DND-41 (cell line): ENCODE data around the gene CCNI2.

ENCODE experiments used
- ATAC-seq: fragments of 200-7000 bp; cut with Tn5 transposase; 3 replicates; pipeline ENCODE4 v1.9.1; 2021; ENCODE audit warnings: low read depth; ENCODE audit not compliant: insufficient read depth
- DNase-seq: peaks from one replicate; pipeline ENCODE4 v3.0.0-alpha.2; 2020
- H2AFZ ChIP-seq: 2 replicates; pipeline ENCODE4 v1.6.0; 2012; ENCODE audit warnings: low read depth, low read length
- H3K27ac ChIP-seq: 2 replicates; pipeline ENCODE4 v1.5.1; 2012; ENCODE audit warnings: low read length, inconsistent platforms
- H3K27me3 ChIP-seq: fragments of 200-600 bp; sonication (generic); 2 replicates; pipeline ENCODE4 v1.6.0; 2012; ENCODE audit warnings: low read length, mild to moderate bottlenecking, inconsistent platforms; ENCODE audit not compliant: insufficient read depth, poor library complexity
- H3K36me3 ChIP-seq: 2 replicates; pipeline ENCODE4 v1.5.1; 2012; ENCODE audit warnings: low read length, inconsistent platforms; ENCODE audit not compliant: insufficient read depth
- H3K4me1 ChIP-seq: 2 replicates; pipeline ENCODE4 v1.5.1; 2012; ENCODE audit warnings: mild to moderate bottlenecking, low read length; ENCODE audit not compliant: insufficient read depth
- H3K4me2 ChIP-seq: 2 replicates; pipeline ENCODE4 v1.6.0; 2012; ENCODE audit warnings: mild to moderate bottlenecking, moderate library complexity, low read length, inconsistent platforms; ENCODE audit not compliant: insufficient read depth
- H3K4me3 ChIP-seq, 2 experiments: fragments of 200-600 bp in 1 of 2; shearing (Covaris generic) in 1 of 2; 2 replicates each; pipeline ENCODE4 v1.5.1; 2012 to 2016; ENCODE audit warnings: inconsistent platforms in 2 of 2, low read length in 2 of 2, mild to moderate bottlenecking in 2 of 2, low read depth in 1 of 2, moderate library complexity in 1 of 2
- H3K79me2 ChIP-seq: 2 replicates; pipeline ENCODE4 v1.6.0; 2012; ENCODE audit warnings: low read length, inconsistent platforms; ENCODE audit not compliant: insufficient read depth
- H3K9ac ChIP-seq: 2 replicates; pipeline ENCODE4 v1.6.0; 2012; ENCODE audit warnings: low read depth, mild to moderate bottlenecking, inconsistent platforms, low read length, moderate library complexity
- H3K9me3 ChIP-seq: 2 replicates; pipeline ENCODE4 v1.5.1; 2012; ENCODE audit warnings: low read length, moderate library complexity, mild to moderate bottlenecking, inconsistent platforms; ENCODE audit not compliant: insufficient read depth, severe bottlenecking
- H4K20me1 ChIP-seq: 2 replicates; pipeline ENCODE4 v1.6.0; 2012; ENCODE audit warnings: low read length; ENCODE audit not compliant: insufficient read depth
- EZH2 ChIP-seq: IDR thresholded peaks from 3 replicates; pipeline ENCODE4 v1.6.1; 2012; ENCODE audit warnings: borderline replicate concordance, low read depth, mild to moderate bottlenecking, moderate library complexity, low read length, inconsistent platforms; ENCODE audit not compliant: severe bottlenecking
- TF ChIP-seq, protein P1 (sequence below): IDR thresholded peaks from 2 replicates; pipeline ENCODE4 v1.5.1; 2012; ENCODE audit warnings: borderline replicate concordance, low read length, moderate library complexity, mild to moderate bottlenecking; ENCODE audit not compliant: poor library complexity, severe bottlenecking; ENCODE audit errors: extremely low read depth

CCNI2 gene

DNA sequence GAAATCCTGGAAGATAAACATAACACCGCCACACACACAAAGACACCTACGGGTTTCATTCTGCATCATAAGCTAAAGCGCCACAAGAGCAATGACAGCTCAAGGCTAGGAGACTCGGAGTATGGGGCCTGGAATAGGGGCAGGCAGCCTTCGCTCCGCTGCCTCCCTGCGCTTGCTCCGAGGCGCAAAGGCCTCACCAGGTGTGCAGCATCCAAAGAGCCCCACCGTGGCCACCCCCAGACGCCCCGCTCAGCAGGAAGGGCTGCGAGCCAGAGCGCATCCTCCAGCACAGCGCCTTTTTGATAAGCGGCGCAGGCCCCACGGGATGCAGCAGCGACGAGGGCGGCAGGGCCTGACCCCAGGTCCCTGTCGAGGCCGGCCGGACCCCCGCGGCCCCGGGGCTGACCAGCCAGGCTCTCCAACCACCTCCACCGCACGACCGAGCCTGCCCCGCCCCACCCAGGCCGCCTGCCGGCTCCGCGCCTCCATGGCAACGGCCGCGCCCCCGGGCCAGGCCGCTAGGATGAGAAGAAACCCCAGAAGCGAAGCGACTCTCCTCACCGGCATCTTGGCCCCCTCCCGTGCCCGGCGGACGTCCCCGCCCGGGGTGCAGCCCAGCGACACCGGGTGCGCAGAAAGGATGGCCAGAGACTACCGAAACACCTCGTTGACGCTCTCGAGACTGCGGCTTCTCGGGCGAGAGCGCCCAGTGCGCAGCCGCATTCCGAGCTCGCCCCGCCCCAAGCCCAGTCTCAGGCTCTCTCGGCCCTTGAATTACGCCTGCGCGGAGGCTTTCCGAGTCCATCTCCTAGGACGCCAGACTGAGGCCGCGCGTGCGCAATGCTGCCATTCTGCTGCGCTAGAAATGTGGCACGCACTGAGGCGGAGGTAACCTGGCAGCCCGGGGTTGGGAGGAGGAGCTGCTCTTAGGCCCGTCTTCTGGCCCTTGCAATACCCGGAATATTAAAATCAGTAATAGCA lies 10.1 kb upstream of the CCNI2 start, which contains the start of gene KIF3A:
Gene KIF3A, minus strand, starts transcription at position 694 of the 981 bp plus-strand sequence. Its CDS starts 127 bp downstream, at position 567.
- peak within 1 kb of the TSS; percentile 53 for H3K27ac ChIP-seq

GRCh38 chr5:132737982-132738681 lies 9.1 kb upstream of the CCNI2 start:
- peaks cover 4% of the 10 kb centered on the region; the same call in 1 of the 2 replicates for H4K20me1 ChIP-seq
- no peak for ATAC-seq
- peak overlapping the region in 1 of 2 experiments; percentile 84; a peak in 2 of 4 replicates for H3K4me3 ChIP-seq

More for the DNA sequence above, 10.1 kb upstream of the CCNI2 start, which contains the start of gene KIF3A:
- Histone ChIP-seq H3K79me2 (peaks cover 24% of the 10 kb centered on the region), H3K9ac (peak within 1 kb of the TSS; percentile 62), H3K9me3 (no peaks in the 10 kb centered on the region), H3K4me1 (peaks cover 33% of the 10 kb centered on the region), H3K4me2 (peak within 1 kb of the TSS; percentile 96), H4K20me1 (peaks cover 4% of the 10 kb centered on the region; the same call in 1 of the 2 replicates), H2AFZ (peak within 1 kb of the TSS; percentile 92), H3K4me3 (peak within 1 kb of the TSS; percentile 67 to 84), H3K36me3 (peaks cover 13% of the 10 kb centered on the region), H3K27me3 (no peaks in the 10 kb centered on the region)
- DNase-seq (peak; percentile 98), ATAC-seq (peak; percentile 92)
- TF ChIP-seq, protein P1, sequence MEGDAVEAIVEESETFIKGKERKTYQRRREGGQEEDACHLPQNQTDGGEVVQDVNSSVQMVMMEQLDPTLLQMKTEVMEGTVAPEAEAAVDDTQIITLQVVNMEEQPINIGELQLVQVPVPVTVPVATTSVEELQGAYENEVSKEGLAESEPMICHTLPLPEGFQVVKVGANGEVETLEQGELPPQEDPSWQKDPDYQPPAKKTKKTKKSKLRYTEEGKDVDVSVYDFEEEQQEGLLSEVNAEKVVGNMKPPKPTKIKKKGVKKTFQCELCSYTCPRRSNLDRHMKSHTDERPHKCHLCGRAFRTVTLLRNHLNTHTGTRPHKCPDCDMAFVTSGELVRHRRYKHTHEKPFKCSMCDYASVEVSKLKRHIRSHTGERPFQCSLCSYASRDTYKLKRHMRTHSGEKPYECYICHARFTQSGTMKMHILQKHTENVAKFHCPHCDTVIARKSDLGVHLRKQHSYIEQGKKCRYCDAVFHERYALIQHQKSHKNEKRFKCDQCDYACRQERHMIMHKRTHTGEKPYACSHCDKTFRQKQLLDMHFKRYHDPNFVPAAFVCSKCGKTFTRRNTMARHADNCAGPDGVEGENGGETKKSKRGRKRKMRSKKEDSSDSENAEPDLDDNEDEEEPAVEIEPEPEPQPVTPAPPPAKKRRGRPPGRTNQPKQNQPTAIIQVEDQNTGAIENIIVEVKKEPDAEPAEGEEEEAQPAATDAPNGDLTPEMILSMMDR, result peak; percentile 7
- no peak for TF ChIP-seq EZH2

GRCh38 chr5:132739232-132739631 lies 8.0 kb upstream of the CCNI2 start:
- no peak for TF ChIP-seq EZH2
- TF ChIP-seq, protein P1, result no peak
- Histone ChIP-seq H2AFZ (no peak overlapping the region), H3K4me3 (no peak overlapping the region), H3K9me3 (no peaks in the 10 kb centered on the region), H3K27me3 (no peaks in the 10 kb centered on the region), H3K9ac (no peak overlapping the region), H3K4me2 (no peak overlapping the region), H3K4me1 (peaks cover 33% of the 10 kb centered on the region), H3K27ac (no peak overlapping the region), H3K79me2 (peaks cover 24% of the 10 kb centered on the region), H4K20me1 (peaks cover 4% of the 10 kb centered on the region; the same call in 1 of the 2 replicates), H3K36me3 (no peaks in the 10 kb centered on the region)
- ATAC-seq, result no peak
- DNase-seq, result no peak

More at GRCh38 chr5:132737982-132738681, 9.1 kb upstream of the CCNI2 start:
- no peak overlapping the region for H3K27ac ChIP-seq
- H3K79me2 ChIP-seq, result peaks cover 24% of the 10 kb centered on the region
- peak overlapping the region; percentile 62; the same call in 1 of the 2 replicates for H3K9ac ChIP-seq
- H2AFZ ChIP-seq, result peak overlapping the region; percentile 92
- no peaks in the 10 kb centered on the region for H3K9me3 ChIP-seq
- H3K4me2 ChIP-seq, result peak overlapping the region; percentile 96
- H3K36me3 ChIP-seq, result peaks cover 9% of the 10 kb centered on the region
- H3K4me1 ChIP-seq, result peaks cover 33% of the 10 kb centered on the region
- TF ChIP-seq EZH2, result no peak
- TF ChIP-seq, protein P1, result no peak
- H3K27me3 ChIP-seq, result no peaks in the 10 kb centered on the region
- no peak for DNase-seq
